GM21825 (cell line): ENCODE measurements around the gene DLG2.
"Not testable (repeated sequence)": the region's sequence is repeated elsewhere in the genome, so short reads cannot be mapped to it uniquely, and the experiment has no call there.

Experiments
- ATAC-seq: cut with Tn5 transposase; IDR thresholded peaks from one replicate; pipeline ENCODE4 v1.9.1; 2021; ENCODE audit warnings: mild to moderate bottlenecking, moderate library complexity; ENCODE audit not compliant: unreplicated experiment

The DLG2 gene

GRCh38 chr11:83587797-83588196, 2039.3 kb downstream of the DLG2 start:
- ATAC-seq: not testable (repeated sequence)

- ATAC-seq: peak; percentile 96
These were observed 2043.3 kb downstream of the DLG2 start for GRCh38 chr11:83583757-83584366.

- no peak for ATAC-seq
These were observed 2052.6 kb downstream of the DLG2 start for GRCh38 chr11:83574519-83574918.

- ATAC-seq: no peak
These were observed 2054.3 kb downstream of the DLG2 start for GRCh38 chr11:83572581-83573496.

- no peak for ATAC-seq
These were observed 2055.8 kb downstream of the DLG2 start for GRCh38 chr11:83571302-83571701.

GRCh38 chr11:83569134-83569805, 2057.9 kb downstream of the DLG2 start:
- ATAC-seq: no peak

- ATAC-seq: no peak
These were observed 2058.6 kb downstream of the DLG2 start for GRCh38 chr11:83568516-83568915.

GRCh38 chr11:83566950-83567349, 2060.2 kb downstream of the DLG2 start:
- ATAC-seq: no peak

- ATAC-seq: no peak
These were observed 2062.3 kb downstream of the DLG2 start for GRCh38 chr11:83564870-83565269.

GRCh38 chr11:83558281-83558680, 2068.9 kb downstream of the DLG2 start:
- ATAC-seq: no peak

- ATAC-seq: no peak
These were observed 2069.5 kb downstream of the DLG2 start for GRCh38 chr11:83557653-83558052.

GRCh38 chr11:83554876-83555275, 2072.3 kb downstream of the DLG2 start:
- no peak for ATAC-seq

GRCh38 chr11:83549984-83550667, 2077.0 kb downstream of the DLG2 start:
- no peak for ATAC-seq

- ATAC-seq: no peak
These were observed 2080.8 kb downstream of the DLG2 start for GRCh38 chr11:83546368-83546767.

GRCh38 chr11:83545494-83546260, 2081.5 kb downstream of the DLG2 start:
- no peak for ATAC-seq

GRCh38 chr11:83544846-83545245, 2082.3 kb downstream of the DLG2 start:
- ATAC-seq: no peak

- ATAC-seq: no peak
These were observed 2083.3 kb downstream of the DLG2 start for GRCh38 chr11:83543706-83544439.

- no peak for ATAC-seq
These were observed 2084.3 kb downstream of the DLG2 start for GRCh38 chr11:83542861-83543260.

GRCh38 chr11:83540728-83541127, 2086.4 kb downstream of the DLG2 start:
- no peak for ATAC-seq
